Psoas muscle (tissue), 8 donors: ENCODE results near the gene RRN3. TPM values are rescaled to one million over a fixed set of nuclear protein-coding genes. Genes with fewer than 3 reads are reported as not detected.
A peak's percentile ranks its signal among the peaks of the same experiment; 100 is the strongest.
"Not testable (repeated sequence)": the region's sequence is repeated elsewhere in the genome, so short reads cannot be mapped to it uniquely, and the experiment has no call there.

Experiments
- ATAC-seq, 4 donors: fragments of 200-7000 bp; cut with Tn5 transposase; one replicate each; pipeline ENCODE4 v1.9.1; 2020; ENCODE audit warnings: moderate library complexity in 3 of 4, mild to moderate bottlenecking in 2 of 4
- DNase-seq, 2 donors: peaks; one replicate each; pipeline ENCODE4 v3.0.0-alpha.2; 2020
- H3K27ac ChIP-seq: fragments of 200-600 bp; one replicate; pipeline ENCODE4 v1.8.0; 2022
- H3K27me3 ChIP-seq, 3 donors: fragments of 200-600 bp in 1 of 3; one replicate each; pipeline versions ENCODE4 v1.6.1 to v1.8.0; 2013 to 2022; ENCODE audit warnings: low read length in 2 of 3, mild to moderate bottlenecking in 2 of 3, moderate library complexity in 1 of 3; ENCODE audit not compliant: insufficient read depth in 3 of 3
- H3K36me3 ChIP-seq, 2 donors: fragments of 200-600 bp in 1 of 2; one replicate each; pipeline versions ENCODE4 v1.6.1 to v1.8.0; 2013 to 2022; ENCODE audit warnings: low read depth in 1 of 2, mild to moderate bottlenecking in 1 of 2, moderate library complexity in 1 of 2; ENCODE audit not compliant: insufficient read depth in 1 of 2
- H3K4me1 ChIP-seq: fragments of 200-600 bp; one replicate; pipeline ENCODE4 v1.8.0; 2022
- H3K4me3 ChIP-seq: fragments of 200-600 bp; one replicate; pipeline ENCODE4 v1.8.0; 2022; ENCODE audit warnings: mild to moderate bottlenecking
- H3K9me3 ChIP-seq: fragments of 200-600 bp; one replicate; pipeline ENCODE4 v1.8.0; 2022
- CTCF ChIP-seq: fragments of 200-600 bp; IDR thresholded peaks from one replicate; pipeline ENCODE4 v1.8.0; 2022; ENCODE audit warnings: antibody characterized with exemption
- WGBS, 3 donors: extraction: QIAGEN DNeasy Blood & Tissue Kit; methylation state at CpG; one replicate each; pipeline versions ENCODE4 v1.1.6 to v1.1.7; 2013; 5-methylcytosine and 5-hydroxymethylcytosine counted together
- intact Hi-C, 2 donors: fragments of 100-400 bp; cut with DNase I; formaldehyde crosslinking; loops; one replicate each; pipeline versions ENCODE4 v1.11.0 to v1.14.2; 2022
- long read RNA-seq, 2 donors: library from polyadenylated mRNA; unstranded; transcript quantifications; one replicate each; pipeline ENCODE4 v2.0.0, GENCODE V29; 2021
- polyA plus RNA-seq, 3 donors: library from polyadenylated mRNA; stranded (reverse); fragments of 200-250 nt; gene quantifications; one replicate each; pipeline ENCODE4 v1.2.3, GENCODE V29; 2013
- total RNA-seq, 4 donors: library from RNA; stranded (reverse); fragmentation: NEBNext Ultra II Directional in 2 of 4; extraction: Animal tissue kit (Norgen Biotek cat#: 25700) in 2 of 4; gene quantifications; one replicate each; pipeline versions ENCODE4 v1.2.1 to v1.2.4, GENCODE V29; 2021 to 2023
- donor health status: healthy with polysubstance abuse.
- donor health status: DM: no; HTN: no; CAD: no; lungs with moderate emphysema.
- donor health status: Bipolar disorder and iron deficiency.
- donor health status: healthy.
- donor health status: DM: yes; HTN: yes; CAD: no.
- donor health status: DM: no; HTN: no; CAD: no.
- donor health status: DM: no; HTN: no; CAD: no.
- donor health status: DM: yes; HTN: yes; CAD: no.

RRN3 gene
- 10 to 100 TPM; 30.8 to 54.9 (median 54.4) TPM for total RNA-seq
- polyA plus RNA-seq, result 10 to 100 TPM; 19.9 to 49.5 (median 22.4) TPM
- long read RNA-seq, donor 1, transcript RRN3-201 (18 exons, 3,762 nt), result major isoform, 40 of 46 reads
- long read RNA-seq, donor 1, partial matches to known transcripts, result 2 of 46 reads
- long read RNA-seq, donor 1, other reads (novel, unspliced or antisense), result 3 of 46 reads
- long read RNA-seq, donor 2, transcript RRN3-201 (18 exons, 3,762 nt), result major isoform, 59 of 82 reads
- long read RNA-seq, donor 2, transcript RRN3-203 (17 exons, 2,198 nt), result minor isoform, 7 of 82 reads
- long read RNA-seq, donor 2, partial matches to known transcripts, result 8 of 82 reads
- long read RNA-seq, donor 2, other reads (novel, unspliced or antisense), result 8 of 82 reads

- peak; percentile 93 to 97 for DNase-seq
- Histone ChIP-seq H3K4me3 (peak within 1 kb of the TSS; percentile 85), H3K36me3 (peaks cover 0 to 35% of the 10 kb centered on the region in 2 donors), H3K27ac (peak within 1 kb of the TSS; percentile 91), H3K4me1 (peaks cover 12% of the 10 kb centered on the region)
- peak; percentile 99 to 100 (median 99) for ATAC-seq
- H3K27me3 ChIP-seq, intact Hi-C loops, H3K9me3 ChIP-seq: not testable (repeated sequence)
- WGBS, 3 donors, result 2 to 3% (median 2%) methylated on average over 49 to 56 of the region's 56 CpGs
Observed at GRCh38 chr16:15093955-15094827, at the start of gene RRN3. Gene RRN3 (minus strand): TSS chr16:15094272. CDS start chr16:15094233, 39 bp downstream.

- H3K36me3 ChIP-seq, ATAC-seq, H3K9me3 ChIP-seq, intact Hi-C loops, H3K27me3 ChIP-seq: not testable (repeated sequence)
- peak overlapping the region; percentile 93 for H3K27ac ChIP-seq
- peak overlapping the region; percentile 58 for H3K4me3 ChIP-seq
- DNase-seq, result peak in 1 of 2 donors; percentile 26
- H3K4me1 ChIP-seq, result peaks cover 59% of the 10 kb centered on the region
- 7 to 20% (median 9%) methylated on average over 17 to 26 of the region's 26 CpGs for WGBS, 3 donors
Observed at GRCh38 chr16:15143601-15144091, 49.6 kb upstream of the RRN3 start.

GRCh38 chr16:15142891-15143600, 49.0 kb upstream of the RRN3 start:
- intact Hi-C loops, H3K9me3 ChIP-seq, H3K27me3 ChIP-seq, H3K36me3 ChIP-seq, DNase-seq: not testable (repeated sequence)
- Histone ChIP-seq H3K4me3 (peak overlapping the region; percentile 58), H3K27ac (peak overlapping the region; percentile 93), H3K4me1 (peaks cover 57% of the 10 kb centered on the region)
- ATAC-seq, result peak; percentile 3 to 31 (median 9)
- WGBS, 3 donors, result 31 to 42% (median 36%) methylated on average over 13 to 21 of the region's 26 CpGs

GRCh38 chr16:15142107-15142890, 48.2 kb upstream of the RRN3 start:
- H3K27ac ChIP-seq, result peak overlapping the region; percentile 93
- peak; percentile 17 to 67 (median 34) for ATAC-seq
- 14 to 30% (median 24%) methylated on average over 11 to 20 of the region's 27 CpGs for WGBS, 3 donors
- peak overlapping the region; percentile 30 for H3K4me3 ChIP-seq
- H3K9me3 ChIP-seq, H3K27me3 ChIP-seq, intact Hi-C loops, H3K36me3 ChIP-seq: not testable (repeated sequence)
- peaks cover 52% of the 10 kb centered on the region for H3K4me1 ChIP-seq
- peak; percentile 34 to 77 for DNase-seq

GRCh38 chr16:15141586-15141985, 47.5 kb upstream of the RRN3 start:
- peak overlapping the region; percentile 30 for H3K4me3 ChIP-seq
- DNase-seq (no peak), ATAC-seq (no peak)
- H3K4me1 ChIP-seq, result peaks cover 49% of the 10 kb centered on the region
- no peaks in the 10 kb centered on the region for H3K36me3 ChIP-seq
- no peaks in the 10 kb centered on the region for H3K9me3 ChIP-seq
- WGBS, 3 donors, result 40 to 64% (median 48%) methylated on average over 11 to 14 of the region's 15 CpGs
- H3K27me3 ChIP-seq, result no peaks in the 10 kb centered on the region
- intact Hi-C loops, result no loop called here
- H3K27ac ChIP-seq, result peak overlapping the region; percentile 93
- no peak for TF ChIP-seq CTCF

GRCh38 chr16:15140444-15141365, 46.6 kb upstream of the RRN3 start:
- WGBS, 3 donors, result 35 to 48% (median 40%) methylated on average over 26 to 30 of the region's 30 CpGs
- intact Hi-C loops, H3K36me3 ChIP-seq, H3K27me3 ChIP-seq, H3K9me3 ChIP-seq: not testable (repeated sequence)
- Histone ChIP-seq H3K4me1 (peaks cover 45% of the 10 kb centered on the region), H3K4me3 (peak overlapping the region; percentile 44), H3K27ac (peak overlapping the region; percentile 93)
- peak; percentile 28 to 36 (median 30) for ATAC-seq
- DNase-seq, result peak; percentile 39 to 74

GRCh38 chr16:15137514-15137913, 43.4 kb upstream of the RRN3 start:
- H3K27me3 ChIP-seq, ATAC-seq, H3K9me3 ChIP-seq, H3K36me3 ChIP-seq, H3K27ac ChIP-seq, H3K4me3 ChIP-seq, intact Hi-C loops: not testable (repeated sequence)
- H3K4me1 ChIP-seq, result peaks cover 18% of the 10 kb centered on the region
- 13 to 37% methylated on average over 1 to 12 of the region's 15 CpGs; no CpG with 5 or more reads in 1 of the 3 donors for WGBS, 3 donors
- DNase-seq, result peak; percentile 45 to 81

GRCh38 chr16:15135483-15136360, 41.6 kb upstream of the RRN3 start:
- H3K4me1 ChIP-seq, H3K27me3 ChIP-seq, intact Hi-C loops, H3K9me3 ChIP-seq, H3K27ac ChIP-seq, H3K4me3 ChIP-seq: not testable (repeated sequence)
- DNase-seq (peak in 1 of 2 donors; percentile 71), ATAC-seq (peak; percentile 57 to 96 (median 88))
- H3K36me3 ChIP-seq, result peaks cover 0 to 15% of the 10 kb centered on the region in 2 donors
- WGBS, 3 donors, result 50 to 60% (median 57%) methylated on average over 20 to 43 of the region's 50 CpGs
